ENCODE measurements around the gene FXYD5.

Gene FXYD5

DNA sequence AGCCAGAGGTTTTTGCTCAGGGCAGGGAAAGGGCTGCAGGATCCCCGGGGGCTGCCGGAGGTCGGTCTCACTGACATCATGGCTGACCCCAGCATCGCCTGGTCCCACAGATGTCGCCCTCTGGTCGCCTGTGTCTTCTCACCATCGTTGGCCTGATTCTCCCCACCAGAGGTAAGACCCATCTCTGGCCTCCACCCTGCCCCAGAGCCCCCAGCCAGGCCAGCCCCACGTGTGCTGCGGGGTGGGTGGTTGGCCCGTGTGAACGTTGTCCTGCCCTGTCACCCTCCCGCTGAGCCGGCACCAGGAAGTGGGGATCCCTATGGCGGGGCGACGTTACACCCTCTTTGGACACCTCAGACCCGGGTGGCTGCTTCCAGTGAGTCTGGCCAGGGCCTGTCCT is 906 bp downstream of the FXYD5 start:
- H3K27me3 ChIP-seq (ENCODE audit: insufficient read depth, low read length) = no peaks in the 10 kb centered on the region
- H3K4me3 ChIP-seq (ENCODE audit: low read depth, low read length, poor library complexity, severe bottlenecking) = peak overlapping the region; percentile 68
- TF ChIP-seq, protein P1, sequence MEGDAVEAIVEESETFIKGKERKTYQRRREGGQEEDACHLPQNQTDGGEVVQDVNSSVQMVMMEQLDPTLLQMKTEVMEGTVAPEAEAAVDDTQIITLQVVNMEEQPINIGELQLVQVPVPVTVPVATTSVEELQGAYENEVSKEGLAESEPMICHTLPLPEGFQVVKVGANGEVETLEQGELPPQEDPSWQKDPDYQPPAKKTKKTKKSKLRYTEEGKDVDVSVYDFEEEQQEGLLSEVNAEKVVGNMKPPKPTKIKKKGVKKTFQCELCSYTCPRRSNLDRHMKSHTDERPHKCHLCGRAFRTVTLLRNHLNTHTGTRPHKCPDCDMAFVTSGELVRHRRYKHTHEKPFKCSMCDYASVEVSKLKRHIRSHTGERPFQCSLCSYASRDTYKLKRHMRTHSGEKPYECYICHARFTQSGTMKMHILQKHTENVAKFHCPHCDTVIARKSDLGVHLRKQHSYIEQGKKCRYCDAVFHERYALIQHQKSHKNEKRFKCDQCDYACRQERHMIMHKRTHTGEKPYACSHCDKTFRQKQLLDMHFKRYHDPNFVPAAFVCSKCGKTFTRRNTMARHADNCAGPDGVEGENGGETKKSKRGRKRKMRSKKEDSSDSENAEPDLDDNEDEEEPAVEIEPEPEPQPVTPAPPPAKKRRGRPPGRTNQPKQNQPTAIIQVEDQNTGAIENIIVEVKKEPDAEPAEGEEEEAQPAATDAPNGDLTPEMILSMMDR (IDR thresholded peaks at IDR 0.05; ENCODE audit: low read length) = peak; percentile 12; the same call in 1 of the 2 replicates
- no peak for TF ChIP-seq EZH2 (IDR thresholded peaks at IDR 0.05; ENCODE audit: borderline replicate concordance, low read length)
- no peaks in the 10 kb centered on the region for H3K9me3 ChIP-seq (ENCODE audit: low read length)
- no peaks in the 10 kb centered on the region for H3K9me2 ChIP-seq (ENCODE audit: low read depth, low read length)
- peak overlapping the region; percentile 55 for H3K27ac ChIP-seq (ENCODE audit: low read depth, low read length, poor library complexity, severe bottlenecking)
- no peaks in the 10 kb centered on the region for H3F3A ChIP-seq (ENCODE audit: insufficient read depth, low read length)
- H4K20me1 ChIP-seq (ENCODE audit: insufficient read depth, low read length) = no peaks in the 10 kb centered on the region
- no peak overlapping the region for H2AFZ ChIP-seq (ENCODE audit: low read length)
- H3K36me3 ChIP-seq (ENCODE audit: insufficient read depth, low read length) = peaks cover 44% of the 10 kb centered on the region
- H3K4me1 ChIP-seq (ENCODE audit: insufficient read depth, low read length, severe bottlenecking) = peaks cover 23% of the 10 kb centered on the region
- no peaks in the 10 kb centered on the region for H3K79me2 ChIP-seq (ENCODE audit: insufficient read depth, low read length)
- H3K9ac ChIP-seq (ENCODE audit: low read length) = peak overlapping the region; percentile 72
- H3K4me2 ChIP-seq (ENCODE audit: low read length) = peak overlapping the region; percentile 77

- TF ChIP-seq EZH2 (IDR thresholded peaks at IDR 0.05; ENCODE audit: borderline replicate concordance, low read length) = no peak
- TF ChIP-seq, protein P1 (IDR thresholded peaks at IDR 0.05; ENCODE audit: low read length) = no peak
- H3F3A ChIP-seq (ENCODE audit: insufficient read depth, low read length) = no peaks in the 10 kb centered on the region
- no peaks in the 10 kb centered on the region for H3K9me3 ChIP-seq (ENCODE audit: low read length)
- no peaks in the 10 kb centered on the region for H3K27me3 ChIP-seq (ENCODE audit: insufficient read depth, low read length)
- peaks cover 23% of the 10 kb centered on the region for H3K4me1 ChIP-seq (ENCODE audit: insufficient read depth, low read length, severe bottlenecking)
- no peaks in the 10 kb centered on the region for H3K9me2 ChIP-seq (ENCODE audit: low read depth, low read length)
- H4K20me1 ChIP-seq (ENCODE audit: insufficient read depth, low read length) = no peaks in the 10 kb centered on the region
- H3K4me2 ChIP-seq (ENCODE audit: low read length) = peak overlapping the region; percentile 77
- peak overlapping the region; percentile 72 for H3K9ac ChIP-seq (ENCODE audit: low read length)
- H3K27ac ChIP-seq (ENCODE audit: low read depth, low read length, poor library complexity, severe bottlenecking) = peak overlapping the region; percentile 55
- H3K36me3 ChIP-seq (ENCODE audit: insufficient read depth, low read length) = peaks cover 50% of the 10 kb centered on the region
- peak overlapping the region; percentile 68 for H3K4me3 ChIP-seq (ENCODE audit: low read depth, low read length, poor library complexity, severe bottlenecking)
- H2AFZ ChIP-seq (ENCODE audit: low read length) = no peak overlapping the region
- H3K79me2 ChIP-seq (ENCODE audit: insufficient read depth, low read length) = no peaks in the 10 kb centered on the region
Measured at GRCh38 chr19:35155981-35156672, 1.6 kb downstream of the FXYD5 start.

GRCh38 chr19:35156673-35157014 is 2.1 kb downstream of the FXYD5 start:
- no peaks in the 10 kb centered on the region for H3F3A ChIP-seq (ENCODE audit: insufficient read depth, low read length)
- TF ChIP-seq, protein P1 (IDR thresholded peaks at IDR 0.05; ENCODE audit: low read length) = no peak
- TF ChIP-seq EZH2 (IDR thresholded peaks at IDR 0.05; ENCODE audit: borderline replicate concordance, low read length) = no peak
- peak overlapping the region; percentile 55 for H3K27ac ChIP-seq (ENCODE audit: low read depth, low read length, poor library complexity, severe bottlenecking)
- H3K9me2 ChIP-seq (ENCODE audit: low read depth, low read length) = no peaks in the 10 kb centered on the region
- H2AFZ ChIP-seq (ENCODE audit: low read length) = no peak overlapping the region
- no peaks in the 10 kb centered on the region for H3K27me3 ChIP-seq (ENCODE audit: insufficient read depth, low read length)
- H3K4me2 ChIP-seq (ENCODE audit: low read length) = peak overlapping the region; percentile 77
- peaks cover 56% of the 10 kb centered on the region for H3K36me3 ChIP-seq (ENCODE audit: insufficient read depth, low read length)
- no peaks in the 10 kb centered on the region for H4K20me1 ChIP-seq (ENCODE audit: insufficient read depth, low read length)
- H3K9ac ChIP-seq (ENCODE audit: low read length) = peak overlapping the region; percentile 72; the same call in 1 of the 2 replicates
- no peaks in the 10 kb centered on the region for H3K79me2 ChIP-seq (ENCODE audit: insufficient read depth, low read length)
- H3K4me3 ChIP-seq (ENCODE audit: low read depth, low read length, poor library complexity, severe bottlenecking) = peak overlapping the region; percentile 68
- H3K4me1 ChIP-seq (ENCODE audit: insufficient read depth, low read length, severe bottlenecking) = peaks cover 23% of the 10 kb centered on the region
- H3K9me3 ChIP-seq (ENCODE audit: low read length) = no peaks in the 10 kb centered on the region

All from OCI-LY1 (cell line).